NCI-H2171 treated with DMSO at 0.1 percent for 48 hours (cell line): ENCODE data around the gene SMAGP.
"Not testable (repeated sequence)": the region's sequence is repeated elsewhere in the genome, so short reads cannot be mapped to it uniquely, and the experiment has no call there.

Source experiments
- DNase-seq: peaks from one replicate; lab custom pipeline; 2025; lab: John Stamatoyannopoulos, UW

Gene SMAGP

DNA sequence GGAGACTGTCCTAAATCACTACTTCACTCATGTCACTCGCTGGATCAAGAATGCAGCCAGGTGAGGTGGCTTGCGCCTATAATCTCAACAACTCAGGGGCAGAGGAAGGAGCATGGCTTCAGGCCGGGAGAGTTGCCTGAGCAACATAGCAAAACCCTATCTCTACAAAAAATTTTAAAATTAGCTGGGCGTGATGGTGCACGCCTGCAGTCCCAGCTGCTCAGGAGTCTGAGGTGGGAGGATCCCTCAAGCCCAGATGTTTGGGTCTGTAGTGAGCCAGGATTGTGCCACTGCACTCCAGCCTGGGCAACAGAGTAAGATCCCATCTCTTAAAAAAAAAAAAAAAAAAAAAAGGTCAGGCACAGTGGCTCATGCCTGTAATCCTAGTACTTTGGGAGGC, 5.9 kb downstream of the SMAGP start:
- DNase-seq = no peak

DNA sequence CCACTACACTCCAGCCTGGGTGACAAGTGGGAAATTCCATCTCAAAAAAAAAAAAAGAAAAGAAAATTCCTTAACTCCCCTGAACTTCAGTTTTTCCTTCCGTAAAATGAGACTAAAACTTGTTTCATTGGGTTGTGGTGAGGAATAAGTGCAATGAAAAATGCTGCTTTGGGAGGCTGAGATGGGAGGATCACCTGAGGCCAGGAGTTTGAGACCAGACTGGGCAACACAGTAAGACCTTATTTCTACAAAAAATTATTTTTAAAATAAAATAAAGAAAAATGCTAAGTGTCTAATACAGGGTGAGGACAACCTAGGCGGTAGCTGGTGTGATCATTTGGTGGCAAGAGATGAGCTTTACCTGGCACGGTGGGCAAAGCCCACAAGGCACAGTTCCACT, 6.9 kb downstream of the SMAGP start:
- no peak for DNase-seq

- peak; percentile 27 for DNase-seq
Measured at GRCh38 chr12:51262758-51263177, 7.4 kb downstream of the SMAGP start.

- DNase-seq = not testable (repeated sequence)
Measured at GRCh38 chr12:51259600-51259999, 10.6 kb downstream of the SMAGP start.

DNA sequence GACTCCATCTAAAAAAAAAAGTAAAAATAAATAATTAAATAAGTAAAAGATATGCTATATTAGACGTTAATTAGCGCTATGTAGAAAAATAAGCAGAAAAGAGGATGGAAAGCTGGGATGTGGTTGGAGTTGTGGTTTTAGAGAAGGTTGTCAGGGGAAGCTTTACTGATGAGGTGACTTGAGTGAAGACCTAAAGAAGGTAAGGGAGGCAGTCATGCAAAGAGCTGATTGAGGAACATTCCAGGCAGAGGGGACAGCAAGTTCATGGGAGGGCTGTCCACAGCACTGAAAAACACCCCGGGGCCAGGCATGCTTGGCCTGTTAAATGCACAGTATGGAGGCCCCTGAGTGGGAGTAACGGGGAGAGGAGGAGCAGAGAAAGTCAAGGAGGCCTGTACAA, 15.7 kb downstream of the SMAGP start:
- DNase-seq = no peak

GRCh38 chr12:51253276-51253675, 16.9 kb downstream of the SMAGP start:
- DNase-seq = no peak

DNA sequence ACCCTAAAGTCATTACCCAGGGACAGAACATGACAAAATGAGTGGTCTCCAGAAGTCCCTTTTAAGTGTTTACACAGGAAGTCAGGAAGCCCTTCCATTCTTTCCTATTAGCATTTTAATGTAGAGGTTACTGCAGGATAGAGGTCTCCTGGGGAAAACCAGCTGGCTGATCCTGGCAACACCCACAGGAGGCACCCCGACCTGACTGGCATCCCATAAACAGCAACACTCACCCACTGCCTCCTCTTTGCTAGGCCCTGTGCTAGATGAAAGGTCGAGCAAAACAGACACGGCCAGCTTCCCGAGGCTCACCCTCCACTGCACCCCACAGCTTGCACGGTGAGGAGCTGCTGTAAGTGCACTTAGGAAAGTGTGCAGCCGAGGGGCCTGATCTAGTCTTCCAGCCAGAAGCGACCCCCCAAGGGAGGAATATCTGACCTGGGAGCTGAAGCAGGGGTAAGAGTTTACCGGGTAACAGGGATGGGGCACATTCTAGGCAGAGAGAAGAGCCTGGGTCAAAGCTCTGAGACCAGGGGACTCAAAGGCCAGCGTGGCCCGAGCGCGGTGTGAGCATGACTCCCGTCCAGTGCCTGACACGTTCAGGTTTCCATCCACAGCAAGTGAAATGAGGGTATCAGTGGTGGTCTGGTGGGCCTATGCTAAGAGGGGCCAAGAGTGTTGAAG, 22.6 kb downstream of the SMAGP start:
- no peak for DNase-seq

DNA sequence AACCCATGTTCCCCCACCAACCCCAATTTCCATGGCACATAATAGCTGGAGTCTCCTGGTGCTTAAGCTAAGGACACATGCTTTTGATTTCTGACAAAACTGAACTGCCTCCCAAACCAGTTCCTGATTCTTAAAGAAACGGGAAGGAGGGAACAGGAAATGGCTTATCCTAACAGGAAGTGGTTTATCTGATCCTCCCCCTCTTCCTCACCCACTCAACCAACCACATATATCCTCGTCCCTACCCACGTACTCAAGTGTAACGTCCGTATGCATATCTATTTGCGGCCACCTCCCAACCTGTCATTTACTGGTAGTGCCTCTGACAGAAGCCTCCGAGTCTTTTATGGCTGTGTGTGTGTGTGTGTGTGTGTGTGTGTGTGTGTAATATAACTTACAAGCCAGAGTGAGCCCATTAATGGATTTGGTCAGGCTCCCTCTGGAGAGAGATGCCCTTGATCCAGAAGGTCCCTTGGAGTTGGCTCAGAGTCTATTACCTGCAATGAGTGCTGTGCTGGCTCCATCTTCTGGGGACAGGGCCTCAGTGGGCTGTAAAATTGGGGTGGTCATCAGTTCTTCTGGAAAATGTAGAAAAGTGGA, 23.9 kb downstream of the SMAGP start:
- DNase-seq = no peak

GRCh38 chr12:51245476-51246253, 24.6 kb downstream of the SMAGP start:
- no peak for DNase-seq

DNA sequence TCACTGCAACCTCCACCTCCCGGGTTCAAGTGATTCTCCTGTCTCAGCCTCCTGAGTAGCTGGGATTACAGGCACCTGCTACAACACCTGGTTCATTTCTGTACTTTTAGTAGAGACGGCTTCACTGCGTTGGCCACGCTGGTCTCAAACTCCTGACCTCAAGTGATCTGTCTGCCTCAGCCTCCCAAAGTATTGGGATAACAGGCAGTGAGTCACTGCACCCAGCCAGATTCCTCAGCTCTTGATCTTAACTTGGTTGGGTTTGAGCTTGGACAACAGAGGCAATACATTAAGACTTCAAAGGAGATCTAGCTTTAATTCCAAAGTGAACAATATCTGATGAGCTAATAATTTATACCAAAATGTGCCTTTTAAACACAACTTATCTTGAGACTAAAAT, 25.9 kb downstream of the SMAGP start:
- DNase-seq = no peak

DNA sequence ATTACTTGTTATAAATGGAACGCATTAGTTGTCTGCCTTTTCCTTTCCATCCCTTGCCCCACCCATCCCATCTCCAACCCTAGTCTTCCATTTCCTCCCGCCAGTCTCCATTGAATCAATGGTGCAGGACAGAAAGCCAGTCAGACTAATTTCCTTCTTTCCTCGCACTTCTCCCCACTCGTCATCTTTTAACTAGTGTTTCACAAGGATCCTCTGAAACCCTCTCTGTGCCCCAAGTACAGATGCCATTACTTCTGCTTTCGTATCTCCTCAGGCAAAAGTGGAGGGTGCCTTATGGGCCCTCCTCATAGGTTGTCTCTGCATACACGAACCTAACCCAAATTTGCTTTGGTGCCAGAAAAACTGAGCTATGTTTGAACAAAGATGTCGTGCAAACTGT, 27.3 kb downstream of the SMAGP start:
- DNase-seq = no peak

GRCh38 chr12:51242120-51242519, 28.1 kb downstream of the SMAGP start:
- no peak for DNase-seq

DNA sequence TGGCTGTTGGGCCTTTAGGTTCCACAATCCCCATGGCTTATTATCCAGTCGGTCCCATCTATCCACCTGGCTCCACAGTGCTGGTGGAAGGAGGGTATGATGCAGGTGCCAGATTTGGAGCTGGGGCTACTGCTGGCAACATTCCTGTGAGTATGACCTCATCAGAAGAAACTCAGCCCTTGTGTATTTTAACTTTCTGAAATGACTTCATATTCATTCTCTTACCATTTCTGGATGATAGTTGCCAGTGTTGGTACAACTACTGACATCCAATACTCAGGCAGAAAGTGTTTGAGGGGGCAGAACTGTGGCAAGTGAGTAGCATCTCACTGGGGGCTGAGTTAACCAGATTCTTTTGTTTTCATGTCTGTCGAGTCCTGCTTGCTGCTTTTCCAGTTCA, 29.2 kb downstream of the SMAGP start:
- no peak for DNase-seq

GRCh38 chr12:51238510-51239334, 31.5 kb downstream of the SMAGP start, which contains the start of gene DAZAP2:
Gene DAZAP2 (plus strand): TSS chr12:51238826. CDS start chr12:51238908, 82 bp downstream.
- peak; percentile 94 for DNase-seq

GRCh38 chr12:51238037-51238509, 32.1 kb downstream of the SMAGP start:
- DNase-seq = peak; percentile 57

DNA sequence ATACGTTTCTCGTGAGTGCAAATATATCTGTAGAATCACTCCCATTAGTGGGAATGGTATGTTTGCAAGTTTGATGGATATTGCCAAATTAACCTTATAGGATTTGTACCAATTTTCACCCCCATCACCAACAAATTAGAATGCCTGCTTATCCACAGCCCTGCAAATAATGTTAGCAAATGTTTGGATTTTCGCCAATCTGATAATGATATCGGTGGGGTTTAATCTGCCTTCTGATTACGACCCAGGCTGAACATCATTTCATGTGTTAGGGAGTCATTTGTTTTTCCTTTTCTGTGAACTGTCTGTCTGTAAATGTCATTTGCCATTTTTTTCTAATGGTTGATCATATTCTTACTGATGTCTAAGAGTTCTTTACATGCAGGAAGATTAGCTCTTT, 35.7 kb downstream of the SMAGP start:
- no peak for DNase-seq

DNA sequence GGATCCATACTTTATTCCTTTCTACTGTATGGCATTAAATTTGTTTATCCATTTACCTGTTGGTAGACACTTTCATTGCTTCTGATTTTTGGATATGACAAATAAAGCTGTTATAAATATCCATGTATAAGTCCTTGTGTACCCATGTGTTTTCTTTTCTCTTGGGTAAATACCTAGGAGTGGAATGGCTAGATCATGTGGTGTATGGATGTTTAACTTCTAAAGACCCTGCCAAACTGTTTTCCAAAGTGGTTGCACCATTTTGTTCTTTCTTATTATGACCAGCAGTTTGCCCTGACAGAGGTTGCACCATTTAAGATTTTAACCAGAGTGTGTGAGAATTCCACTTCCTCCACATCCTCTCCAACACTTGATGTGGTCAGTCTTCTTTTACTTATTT, 37.6 kb downstream of the SMAGP start:
- DNase-seq = no peak

DNA sequence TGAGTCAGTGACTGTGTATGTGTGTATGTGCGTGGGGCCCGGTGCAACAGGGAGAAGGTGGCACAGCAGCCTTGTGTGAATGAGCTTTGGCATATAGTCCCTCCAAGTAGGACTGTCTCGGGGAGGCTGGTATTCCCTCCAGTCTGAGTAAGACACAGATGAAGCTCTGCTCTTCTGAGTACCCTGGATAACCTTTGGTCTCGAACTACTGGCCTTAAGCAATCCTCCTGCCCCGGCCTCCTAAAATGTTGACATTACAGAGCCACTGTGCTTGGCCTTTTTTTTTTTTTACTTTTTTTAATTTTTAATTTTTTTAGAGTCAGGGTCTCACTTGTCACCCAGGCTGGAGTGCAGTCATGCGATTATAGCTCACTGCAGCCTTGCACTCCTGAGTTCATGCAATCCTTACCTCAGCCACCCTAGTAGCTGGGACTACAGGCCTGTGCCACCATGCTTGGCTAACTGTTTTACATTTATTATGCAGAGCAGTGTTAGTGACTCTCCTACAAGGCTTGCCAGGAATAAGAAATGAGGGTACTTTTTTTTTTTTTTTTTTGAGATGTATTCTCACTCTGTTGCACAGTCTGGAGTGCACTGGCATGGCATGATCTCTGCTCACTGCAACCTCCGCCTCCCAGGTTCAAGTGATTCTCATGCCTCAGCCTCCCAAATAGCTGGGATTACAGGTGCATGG, 41.0 kb downstream of the SMAGP start:
- no peak for DNase-seq

DNA sequence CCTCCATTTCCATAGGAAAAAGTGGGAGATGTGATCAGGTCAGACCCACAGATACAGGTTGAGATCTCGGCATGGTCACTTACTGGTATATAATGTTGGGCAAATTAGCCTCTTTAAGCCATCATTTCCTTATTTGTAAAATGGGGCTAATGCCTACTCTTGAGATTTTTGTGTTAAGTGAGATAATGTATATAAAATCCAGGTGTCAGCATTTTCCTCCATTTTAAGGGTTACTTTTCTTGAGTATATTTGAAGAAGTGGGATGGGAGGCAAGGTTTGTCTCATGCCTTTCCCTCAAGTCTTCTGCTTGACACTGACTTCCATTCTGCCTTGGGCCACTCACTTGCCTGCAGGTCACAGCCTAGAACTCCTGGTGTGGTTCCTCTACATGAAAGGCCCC, 42.3 kb downstream of the SMAGP start:
- DNase-seq = no peak

DNA sequence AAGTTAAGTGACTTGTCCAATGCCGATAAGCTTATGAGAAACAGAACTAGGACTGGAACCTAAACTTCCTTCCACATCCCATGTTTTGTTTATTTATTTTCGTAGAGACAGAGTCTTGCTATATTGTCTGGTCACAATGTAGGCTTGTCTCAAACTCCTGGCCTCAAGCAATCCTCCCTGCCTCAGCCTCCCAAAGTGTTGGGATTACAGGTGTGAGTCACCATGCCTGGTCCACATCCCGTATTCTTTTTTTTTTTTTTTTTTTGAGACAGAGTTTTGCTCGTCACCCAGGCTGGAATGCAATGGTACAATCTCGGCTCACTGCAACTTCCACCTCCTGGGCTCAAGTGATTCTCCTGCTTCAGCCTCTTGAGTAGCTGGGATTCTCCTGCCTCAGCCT, 43.1 kb downstream of the SMAGP start:
- not testable (repeated sequence) for DNase-seq

DNA sequence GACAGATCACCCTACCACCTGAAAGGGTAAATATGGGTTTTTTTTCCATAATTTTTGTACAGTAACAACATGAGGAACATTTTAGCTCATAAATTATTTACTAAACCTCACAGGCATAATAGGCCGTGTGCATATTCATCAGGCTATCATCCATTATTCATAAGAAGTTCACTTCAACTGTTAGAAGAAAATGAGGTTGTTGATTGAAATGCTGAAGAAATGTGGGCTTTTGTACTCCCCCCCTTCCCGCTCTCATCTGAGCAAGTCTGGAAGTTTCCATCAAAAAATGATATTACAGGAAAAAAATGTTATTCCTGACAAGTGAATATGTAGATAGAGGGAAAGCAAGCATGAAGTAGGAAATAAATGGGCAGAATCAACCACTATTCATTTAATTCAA, 44.4 kb downstream of the SMAGP start:
- no peak for DNase-seq

- DNase-seq = no peak
Measured at GRCh38 chr12:51225234-51225633, 45.0 kb downstream of the SMAGP start.
